HG03196 (cell line): Measurements from ENCODE around the gene ID2.

ENCODE experiments used
- ATAC-seq: cut with Tn5 transposase; IDR thresholded peaks from one replicate; pipeline ENCODE4 v1.9.1; 2021; ENCODE audit not compliant: unreplicated experiment

Gene ID2

GRCh38 chr2:8647462-8647857 lies 34.4 kb upstream of the ID2 start:
- no peak for ATAC-seq

GRCh38 chr2:8648441-8649213 lies 33.2 kb upstream of the ID2 start:
- no peak for ATAC-seq

DNA sequence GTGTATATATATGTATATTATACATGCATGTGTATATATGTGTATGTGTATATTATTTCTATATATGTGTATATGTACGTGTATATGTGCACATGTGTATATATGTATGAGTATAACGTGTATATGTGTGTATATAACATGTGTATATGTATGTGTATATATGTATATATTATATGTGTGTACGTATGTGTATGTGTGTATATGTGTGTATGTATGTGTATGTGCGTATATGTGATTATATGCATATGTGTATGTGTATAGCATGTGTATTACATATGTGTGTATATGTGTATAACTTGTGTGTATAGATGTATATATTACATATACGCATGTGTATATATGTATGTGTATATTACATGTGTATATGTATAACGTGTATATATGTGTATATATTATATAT lies 32.1 kb upstream of the ID2 start:
- ATAC-seq = no peak

GRCh38 chr2:8650256-8650655 lies 31.6 kb upstream of the ID2 start:
- no peak for ATAC-seq

DNA sequence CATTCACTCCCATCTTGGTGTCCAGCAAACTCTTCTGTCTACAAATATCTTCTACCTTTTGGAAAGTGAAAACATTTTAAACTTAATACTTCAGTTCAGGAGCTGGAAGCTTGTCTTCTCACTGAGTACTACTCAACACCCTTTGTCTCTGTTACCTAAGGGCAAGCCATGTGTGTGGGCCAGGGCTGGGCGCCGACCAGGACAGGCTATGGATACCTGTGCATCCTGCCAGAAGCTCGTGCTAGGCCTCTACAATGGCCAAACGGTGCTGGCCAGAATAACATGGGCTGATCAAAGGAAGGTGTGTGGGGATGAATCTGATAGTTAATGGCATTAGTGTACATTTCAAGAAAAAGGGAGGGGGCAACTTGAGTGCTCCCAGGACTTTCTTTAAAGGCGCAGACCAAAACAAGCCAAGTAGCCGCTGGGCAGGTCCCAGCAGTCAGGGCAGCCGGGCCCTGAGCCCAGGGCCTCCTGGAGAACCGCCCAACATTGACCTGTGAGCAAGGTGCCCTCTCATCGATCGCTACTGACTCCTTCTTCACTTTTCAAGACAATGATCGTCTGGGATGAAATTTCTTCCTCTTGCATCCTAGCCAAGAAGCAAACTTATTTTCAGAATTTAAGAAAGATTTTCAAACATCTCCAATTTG lies 29.0 kb upstream of the ID2 start:
- ATAC-seq = no peak

GRCh38 chr2:8653485-8653884 lies 28.4 kb upstream of the ID2 start:
- ATAC-seq = no peak

- ATAC-seq = no peak
Observed at GRCh38 chr2:8654041-8654440, 27.8 kb upstream of the ID2 start.

DNA sequence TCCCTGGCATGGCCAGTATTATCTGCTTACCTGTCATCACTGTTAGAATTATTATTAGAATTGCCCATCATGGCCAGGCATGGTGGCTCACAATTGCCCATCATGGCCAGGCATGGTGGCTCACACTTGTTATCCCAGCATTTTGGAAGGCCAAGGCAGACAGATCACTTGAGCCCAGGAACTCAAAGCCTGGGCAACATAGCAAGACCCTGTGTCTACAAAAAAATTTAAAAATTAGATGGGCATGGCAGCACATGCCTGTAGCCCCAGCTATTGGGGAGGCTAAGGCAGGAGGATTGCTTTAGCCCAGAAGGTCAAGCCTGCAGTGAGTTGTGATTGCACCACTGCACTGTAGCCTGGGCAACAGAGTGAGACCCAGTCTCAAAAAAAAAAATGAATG lies 27.4 kb upstream of the ID2 start:
- no peak for ATAC-seq

DNA sequence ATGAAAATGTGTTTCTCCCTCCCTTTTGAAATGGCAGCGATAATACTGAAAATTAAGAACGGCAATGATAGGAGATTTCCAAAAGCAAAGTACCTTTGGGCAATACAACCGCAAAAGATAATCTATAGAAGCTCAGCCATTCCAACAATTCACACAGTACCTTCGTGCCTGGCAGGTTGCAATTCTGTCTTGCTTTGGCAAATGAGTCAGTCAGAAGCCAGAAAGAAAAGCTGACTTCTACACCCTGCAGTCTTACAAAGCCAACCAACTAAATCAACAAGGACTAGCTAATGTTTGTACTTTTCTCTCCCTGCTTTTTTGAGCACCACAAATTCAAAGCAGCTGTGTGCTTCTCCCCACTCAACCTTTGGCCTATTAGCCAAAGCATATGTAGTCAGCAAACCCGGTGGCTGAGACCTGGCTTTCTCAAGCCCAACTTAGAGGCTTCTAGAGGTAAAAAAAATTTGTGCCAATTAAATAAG lies 25.7 kb upstream of the ID2 start:
- ATAC-seq = no peak

DNA sequence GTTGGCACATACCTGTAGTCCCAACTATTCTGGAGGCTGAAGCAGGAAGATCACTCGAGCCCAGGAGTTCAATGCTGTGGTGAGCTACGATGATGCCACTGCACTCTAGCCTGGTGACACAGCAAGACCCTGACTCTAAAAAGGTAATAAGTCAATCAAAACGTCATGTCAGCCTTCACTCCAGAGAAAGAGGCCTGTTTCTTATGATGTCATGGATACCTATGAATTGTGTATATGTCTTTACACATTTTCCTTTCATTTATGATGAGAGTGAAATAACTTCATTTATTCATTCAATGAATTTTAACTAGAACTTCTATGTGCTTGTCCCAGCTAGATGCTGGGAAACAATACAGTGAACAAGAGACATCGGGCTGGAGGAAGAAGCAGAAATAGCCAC lies 25.0 kb upstream of the ID2 start:
- ATAC-seq = no peak

DNA sequence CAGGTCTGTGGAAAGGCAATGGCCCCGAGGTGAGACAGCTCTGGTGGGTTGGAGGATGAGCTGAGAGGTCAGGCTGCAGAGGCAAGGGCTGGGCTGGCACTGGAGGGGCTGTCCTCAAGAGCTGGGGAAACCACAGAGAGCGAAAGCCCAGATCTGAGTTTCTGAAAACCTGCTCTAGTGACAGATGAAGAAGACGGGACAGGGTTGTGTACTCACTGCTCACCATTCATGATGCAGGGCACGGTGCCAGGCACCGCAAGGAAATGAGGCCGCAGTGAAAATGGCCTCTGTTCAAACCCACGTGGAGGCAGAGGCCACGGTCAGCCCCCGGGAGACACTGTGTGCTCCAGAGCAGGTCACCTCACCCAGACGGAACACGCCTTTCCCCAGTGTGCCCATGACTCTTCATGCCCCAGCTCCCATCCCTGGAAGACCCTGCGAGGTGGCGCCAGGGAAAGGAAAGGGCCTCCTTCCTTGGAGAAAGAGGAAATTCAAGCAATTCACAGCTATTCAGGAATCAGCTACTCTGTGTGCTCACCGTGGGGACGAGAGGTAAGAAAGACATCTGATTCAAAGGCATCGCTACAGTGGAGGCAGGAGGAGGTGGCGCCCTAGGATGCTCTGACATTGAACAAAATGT lies 24.3 kb upstream of the ID2 start:
- no peak for ATAC-seq

GRCh38 chr2:8658064-8658862 lies 23.6 kb upstream of the ID2 start:
- ATAC-seq = no peak

DNA sequence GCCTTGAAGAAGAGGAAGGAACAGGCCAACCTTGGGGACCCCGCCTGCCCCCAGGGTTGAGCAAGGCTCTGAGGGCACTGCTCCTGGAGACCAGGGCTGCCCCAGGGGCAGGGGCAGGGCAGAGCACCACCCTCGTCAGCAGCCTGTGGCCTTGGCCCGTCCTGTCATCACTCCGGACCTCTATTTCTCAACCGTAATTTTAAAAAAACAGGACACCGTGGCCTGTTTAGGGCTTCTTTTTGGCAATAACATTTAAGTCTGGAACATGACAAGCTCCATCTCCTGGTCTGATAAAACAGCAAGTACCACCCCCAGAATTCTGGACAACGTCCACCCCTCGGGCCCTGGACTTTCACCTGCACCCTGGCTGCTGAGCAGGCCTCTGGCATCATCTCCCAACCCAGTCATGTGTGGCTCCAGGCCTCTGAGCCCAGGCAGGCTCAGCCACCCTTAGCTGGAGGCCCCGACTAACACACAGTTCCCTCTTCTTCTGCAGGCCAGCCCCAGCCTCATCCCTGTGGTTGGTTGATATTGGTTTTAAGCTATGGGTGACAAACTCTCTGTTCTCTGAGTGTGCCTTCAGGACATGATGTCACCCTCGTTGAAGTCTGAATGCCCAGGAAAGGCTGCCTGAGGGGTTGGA lies 22.6 kb upstream of the ID2 start:
- ATAC-seq = no peak

DNA sequence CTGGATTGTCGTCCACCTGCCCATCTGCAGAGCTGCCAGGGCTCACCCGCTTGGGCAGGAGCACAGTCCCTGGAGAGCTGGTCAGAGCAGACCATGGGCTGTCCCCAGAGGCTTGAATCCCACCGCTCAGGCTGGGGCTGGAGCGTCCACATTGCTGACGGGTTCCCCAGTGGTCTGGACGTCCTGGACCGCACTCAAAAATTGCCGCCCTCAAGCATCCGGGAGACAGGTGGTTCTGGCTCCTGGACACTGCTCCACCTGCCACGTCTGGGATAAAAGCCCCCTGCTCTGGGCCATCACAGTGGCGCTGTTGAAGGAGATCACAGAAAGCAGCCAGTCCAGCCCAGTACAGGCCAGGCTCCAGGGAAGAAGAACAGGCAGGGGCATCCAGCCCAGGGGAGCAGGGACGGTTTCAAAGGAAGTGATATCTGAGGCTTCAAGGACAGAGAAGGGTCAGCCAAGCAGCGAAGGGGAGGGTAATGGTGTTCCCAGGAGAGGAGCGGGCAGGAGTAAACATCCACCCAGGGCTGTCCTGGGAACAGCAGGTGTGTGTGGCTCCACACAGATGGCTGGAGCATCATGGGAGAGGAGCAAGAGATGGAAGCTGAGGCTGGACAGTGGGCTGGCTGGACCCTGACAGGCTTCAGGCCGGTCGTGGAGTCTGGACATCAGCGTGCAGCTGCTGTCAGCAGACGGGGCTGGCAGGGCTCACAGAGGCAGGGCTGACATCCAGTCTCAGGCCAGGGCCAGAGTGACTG lies 21.9 kb upstream of the ID2 start:
- no peak for ATAC-seq

GRCh38 chr2:8661235-8661634 lies 20.6 kb upstream of the ID2 start:
- no peak for ATAC-seq

- ATAC-seq = no peak
Observed at GRCh38 chr2:8661736-8662135, 20.1 kb upstream of the ID2 start.

GRCh38 chr2:8662239-8662879 lies 19.5 kb upstream of the ID2 start:
- no peak for ATAC-seq

- ATAC-seq = no peak
Observed at GRCh38 chr2:8663997-8664396, 17.9 kb upstream of the ID2 start.

DNA sequence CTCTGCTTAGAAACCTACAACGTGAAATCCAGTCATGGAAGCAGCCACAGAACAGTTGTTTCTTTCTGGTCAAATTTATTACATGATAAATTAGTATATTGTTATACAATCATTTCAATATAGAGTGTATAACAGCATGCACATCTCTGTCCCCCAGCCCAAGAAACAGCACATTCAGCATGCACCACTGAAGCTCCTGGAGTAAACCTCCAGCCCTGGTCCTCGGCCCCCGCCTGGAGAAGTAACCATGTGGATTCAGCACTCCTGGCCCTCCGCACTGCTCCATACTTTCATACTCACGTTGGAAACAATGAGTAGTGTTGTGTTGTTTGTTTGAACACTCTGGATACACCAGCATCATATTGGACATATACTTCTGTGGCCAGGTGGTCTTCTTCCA lies 15.3 kb upstream of the ID2 start:
- ATAC-seq = no peak
